Neural progenitor cell (in vitro differentiated cells): ENCODE data around the gene CUEDC2. TPM values are rescaled to one million over a fixed set of nuclear protein-coding genes. Genes with fewer than 3 reads are reported as not detected.
A peak's percentile ranks its signal among the peaks of the same experiment; 100 is the strongest.

Source experiments
- DNase-seq: peaks from one replicate; pipeline ENCODE4 v3.0.0-alpha.2; 2016; ENCODE audit warnings: low spot score
- H2AFZ ChIP-seq: fragments of 200-600 bp; sonication (generic); replicated peaks from 2 replicates; pipeline ENCODE4 v1.6.1; 2016; ENCODE audit warnings: antibody characterized with exemption
- H3F3A ChIP-seq: fragments of 200-600 bp; sonication (generic); 2 replicates; pipeline ENCODE4 v1.6.1; 2016; ENCODE audit warnings: antibody characterized with exemption, low read depth
- H3K27ac ChIP-seq: fragments of 200-600 bp; sonication (generic); 2 replicates; pipeline ENCODE4 v1.5.1; 2016; ENCODE audit warnings: mild to moderate bottlenecking
- H3K27me3 ChIP-seq: fragments of 200-600 bp; sonication (generic); 2 replicates; pipeline ENCODE4 v1.6.1; 2016; ENCODE audit warnings: mild to moderate bottlenecking, moderate library complexity
- H3K36me3 ChIP-seq: fragments of 200-600 bp; sonication (generic); 2 replicates; pipeline ENCODE4 v1.5.1; 2016
- H3K4me1 ChIP-seq: fragments of 200-600 bp; sonication (generic); 2 replicates; pipeline ENCODE4 v1.6.1; 2016; ENCODE audit warnings: mixed run types
- H3K4me2 ChIP-seq: fragments of 200-600 bp; sonication (generic); 2 replicates; pipeline ENCODE4 v1.6.1; 2016
- H3K4me3 ChIP-seq: fragments of 200-600 bp; sonication (generic); 2 replicates; pipeline ENCODE4 v1.5.1; 2016
- H3K79me2 ChIP-seq: fragments of 200-600 bp; sonication (generic); 2 replicates; pipeline ENCODE4 v1.6.1; 2016; ENCODE audit warnings: low read depth
- H3K9ac ChIP-seq: fragments of 200-600 bp; sonication (generic); 2 replicates; pipeline ENCODE4 v1.6.1; 2016
- H3K9me3 ChIP-seq: fragments of 200-600 bp; sonication (generic); 2 replicates; pipeline ENCODE4 v1.5.1; 2016; ENCODE audit warnings: low read depth
- H4K20me1 ChIP-seq: fragments of 200-600 bp; sonication (generic); 2 replicates; pipeline ENCODE4 v1.6.1; 2016; ENCODE audit warnings: low read depth
- H3K27ac Mint-ChIP-seq: 3 replicates; pipeline ENCODE4 v1.8.0; 2021; ENCODE audit warnings: mixed read lengths
- H3K27me3 Mint-ChIP-seq: 2 replicates; pipeline ENCODE4 v1.8.0; 2022; ENCODE audit warnings: low read depth, mild to moderate bottlenecking, inconsistent platforms, moderate library complexity, mixed read lengths; ENCODE audit not compliant: insufficient read depth
- H3K36me3 Mint-ChIP-seq: 3 replicates; pipeline ENCODE4 v1.8.0; 2021; ENCODE audit warnings: mixed read lengths
- H3K4me1 Mint-ChIP-seq: 3 replicates; pipeline ENCODE4 v1.8.0; 2021; ENCODE audit warnings: mixed read lengths
- H3K4me3 Mint-ChIP-seq: 3 replicates; pipeline ENCODE4 v1.8.0; 2021; ENCODE audit warnings: mild to moderate bottlenecking, moderate library complexity, mixed read lengths
- H3K9me3 Mint-ChIP-seq: 3 replicates; pipeline ENCODE4 v1.8.0; 2020; ENCODE audit warnings: mixed read lengths
- CTCF ChIP-seq: fragments of 200-600 bp; sonication (generic); IDR thresholded peaks from 2 replicates; pipeline ENCODE4 v1.5.1; 2017; ENCODE audit warnings: antibody characterized with exemption, mild to moderate bottlenecking
- EZH2 ChIP-seq: fragments of 200-600 bp; sonication (generic); IDR thresholded peaks from 2 replicates; pipeline ENCODE4 v1.6.1; 2017; ENCODE audit warnings: antibody characterized with exemption, mild to moderate bottlenecking, moderate library complexity
- EZH2phosphoT487 ChIP-seq: fragments of 200-600 bp; sonication (generic); IDR thresholded peaks from 2 replicates; pipeline ENCODE4 v1.6.1; 2017; ENCODE audit warnings: antibody characterized with exemption
- total RNA-seq: library from RNA; depleted of rRNA; stranded (reverse); fragments of >200 nt; gene quantifications from 2 replicates; pipeline ENCODE4 v1.2.3, GENCODE V29; 2015; ENCODE audit warnings: low replicate concordance

CUEDC2 gene
- total RNA-seq, 1 donor from 2014 or later, result 64.0 TPM

GRCh38 chr10:102413806-102414561 is 18.4 kb downstream of the CUEDC2 start:
- H3K4me1 ChIP-seq, result peaks cover 45% of the 10 kb centered on the region
- peaks cover 52% of the 10 kb centered on the region for H3K27me3 ChIP-seq
- H3K4me3 Mint-ChIP-seq, result peak overlapping the region; percentile 41
- no peak overlapping the region for H2AFZ ChIP-seq
- DNase-seq, result peak; percentile 70
- peak overlapping the region; percentile 92 for H3K27ac Mint-ChIP-seq
- H3K9me3 Mint-ChIP-seq, result no peaks in the 10 kb centered on the region
- no peak overlapping the region for H3K4me3 ChIP-seq
- H3K79me2 ChIP-seq, result no peaks in the 10 kb centered on the region
- peaks cover 18% of the 10 kb centered on the region for H4K20me1 ChIP-seq
- H3K9me3 ChIP-seq, result no peaks in the 10 kb centered on the region
- H3K36me3 ChIP-seq, result no peaks in the 10 kb centered on the region
- peaks cover 43% of the 10 kb centered on the region for H3F3A ChIP-seq
- peak overlapping the region; percentile 55 for H3K4me2 ChIP-seq
- H3K36me3 Mint-ChIP-seq, result no peaks in the 10 kb centered on the region
- H3K4me1 Mint-ChIP-seq, result peaks cover 82% of the 10 kb centered on the region
- no peak overlapping the region for H3K9ac ChIP-seq
- TF ChIP-seq EZH2 (no peak), EZH2phosphoT487 (no peak), CTCF (no peak)
- no peak overlapping the region for H3K27ac ChIP-seq
- H3K27me3 Mint-ChIP-seq, result peaks cover 34% of the 10 kb centered on the region

- H2AFZ ChIP-seq, result no peak overlapping the region
- peaks cover 80% of the 10 kb centered on the region for H3K4me1 Mint-ChIP-seq
- peak overlapping the region; percentile 55 for H3K4me2 ChIP-seq
- peaks cover 36% of the 10 kb centered on the region for H3K27me3 Mint-ChIP-seq
- H3K27me3 ChIP-seq, result peaks cover 60% of the 10 kb centered on the region
- DNase-seq, result peak; percentile 88
- H3F3A ChIP-seq, result peaks cover 36% of the 10 kb centered on the region
- no peaks in the 10 kb centered on the region for H3K36me3 ChIP-seq
- no peaks in the 10 kb centered on the region for H3K9me3 ChIP-seq
- H3K4me1 ChIP-seq, result peaks cover 39% of the 10 kb centered on the region
- H3K4me3 Mint-ChIP-seq, result peak overlapping the region; percentile 78
- H3K4me3 ChIP-seq, result no peak overlapping the region
- peaks cover 18% of the 10 kb centered on the region for H4K20me1 ChIP-seq
- H3K79me2 ChIP-seq, result no peaks in the 10 kb centered on the region
- no peak overlapping the region for H3K9ac ChIP-seq
- no peak overlapping the region for H3K27ac ChIP-seq
- H3K36me3 Mint-ChIP-seq, result no peaks in the 10 kb centered on the region
- H3K9me3 Mint-ChIP-seq, result no peaks in the 10 kb centered on the region
- peak overlapping the region; percentile 90 for H3K27ac Mint-ChIP-seq
- TF ChIP-seq CTCF (no peak), EZH2 (no peak), EZH2phosphoT487 (no peak)
Measured at GRCh38 chr10:102413053-102413705, 19.2 kb downstream of the CUEDC2 start.

- peak overlapping the region; percentile 48 for H3K4me3 Mint-ChIP-seq
- Histone ChIP-seq H3K9me3 (no peaks in the 10 kb centered on the region), H3K4me3 (no peak overlapping the region), H3K9ac (no peak overlapping the region), H3K4me1 (peaks cover 38% of the 10 kb centered on the region), H3K79me2 (no peaks in the 10 kb centered on the region), H4K20me1 (peaks cover 26% of the 10 kb centered on the region), H3K27ac (no peak overlapping the region), H2AFZ (no peak overlapping the region), H3K27me3 (peaks cover 60% of the 10 kb centered on the region), H3K4me2 (peak overlapping the region; percentile 55), H3K36me3 (no peaks in the 10 kb centered on the region), H3F3A (peaks cover 35% of the 10 kb centered on the region)
- H3K36me3 Mint-ChIP-seq, result no peaks in the 10 kb centered on the region
- H3K9me3 Mint-ChIP-seq, result no peaks in the 10 kb centered on the region
- H3K4me1 Mint-ChIP-seq, result peaks cover 75% of the 10 kb centered on the region
- peaks cover 35% of the 10 kb centered on the region for H3K27me3 Mint-ChIP-seq
- peak overlapping the region; percentile 97 for H3K27ac Mint-ChIP-seq
- no peak for DNase-seq
- TF ChIP-seq CTCF, result no peak
- no peak for TF ChIP-seq EZH2
Measured at GRCh38 chr10:102412293-102412692, 20.1 kb downstream of the CUEDC2 start.
